A673 (cell line): ENCODE measurements around the gene YES1.

Source experiments
- EZH2 ChIP-seq: fragments of 200-600 bp; sonication (generic); IDR thresholded peaks from 2 replicates; pipeline ENCODE4 v1.6.1; 2017; ENCODE audit warnings: borderline replicate concordance, low read depth, mild to moderate bottlenecking, mixed read lengths, antibody characterized with exemption, low read length; ENCODE audit not compliant: poor library complexity, severe bottlenecking
- TF ChIP-seq, protein P1 (sequence below): fragments of 300-800, 200-600 bp; sonication (generic); conservative IDR thresholded peaks from 2 replicates; pipeline ENCODE4 v1.5.1; 2017; ENCODE audit warnings: low read depth, mild to moderate bottlenecking, antibody characterized with exemption, low read length, moderate library complexity, mixed read lengths

DNA sequence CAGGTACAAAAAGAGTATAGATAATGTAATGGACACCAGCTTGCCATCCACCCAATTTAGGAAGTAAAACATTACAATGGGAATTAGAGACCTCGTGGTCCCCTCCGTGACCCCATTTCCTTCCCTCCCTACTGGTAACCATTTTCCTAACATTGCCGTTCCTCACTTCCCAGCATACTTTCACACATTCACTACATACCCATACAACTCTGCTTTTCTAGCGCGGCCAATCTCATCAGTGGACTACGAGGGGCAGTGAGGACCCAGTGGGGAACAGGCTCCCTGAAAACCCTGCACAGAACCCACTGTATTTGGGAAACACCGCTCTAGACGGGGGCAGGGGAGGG, 100.8 kb downstream of the YES1 start:
- TF ChIP-seq, protein P1, sequence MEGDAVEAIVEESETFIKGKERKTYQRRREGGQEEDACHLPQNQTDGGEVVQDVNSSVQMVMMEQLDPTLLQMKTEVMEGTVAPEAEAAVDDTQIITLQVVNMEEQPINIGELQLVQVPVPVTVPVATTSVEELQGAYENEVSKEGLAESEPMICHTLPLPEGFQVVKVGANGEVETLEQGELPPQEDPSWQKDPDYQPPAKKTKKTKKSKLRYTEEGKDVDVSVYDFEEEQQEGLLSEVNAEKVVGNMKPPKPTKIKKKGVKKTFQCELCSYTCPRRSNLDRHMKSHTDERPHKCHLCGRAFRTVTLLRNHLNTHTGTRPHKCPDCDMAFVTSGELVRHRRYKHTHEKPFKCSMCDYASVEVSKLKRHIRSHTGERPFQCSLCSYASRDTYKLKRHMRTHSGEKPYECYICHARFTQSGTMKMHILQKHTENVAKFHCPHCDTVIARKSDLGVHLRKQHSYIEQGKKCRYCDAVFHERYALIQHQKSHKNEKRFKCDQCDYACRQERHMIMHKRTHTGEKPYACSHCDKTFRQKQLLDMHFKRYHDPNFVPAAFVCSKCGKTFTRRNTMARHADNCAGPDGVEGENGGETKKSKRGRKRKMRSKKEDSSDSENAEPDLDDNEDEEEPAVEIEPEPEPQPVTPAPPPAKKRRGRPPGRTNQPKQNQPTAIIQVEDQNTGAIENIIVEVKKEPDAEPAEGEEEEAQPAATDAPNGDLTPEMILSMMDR, result no peak
- TF ChIP-seq EZH2, result no peak
